DOHH2 (cell line): ENCODE measurements around the gene TDRD9.

Experiments used
- CTCF ChIP-seq: fragments of 200-600 bp; sonication (generic); IDR thresholded peaks from one replicate; pipeline ENCODE4 v1.5.1; 2014; ENCODE audit warnings: antibody characterized with exemption, mild to moderate bottlenecking, low read depth, low read length; ENCODE audit not compliant: poor library complexity, severe bottlenecking
- EZH2phosphoT487 ChIP-seq: fragments of 200-600 bp; sonication (generic); IDR thresholded peaks from 2 replicates; pipeline ENCODE4 v1.6.1; 2017; ENCODE audit warnings: borderline replicate concordance, mild to moderate bottlenecking, antibody characterized with exemption, low read length, moderate library complexity, mixed read lengths

- TF ChIP-seq CTCF (no peak), EZH2phosphoT487 (no peak)
These were observed 75.4 kb downstream of the TDRD9 start for GRCh38 chr14:104003616-104004015.
